Parathyroid adenoma (tissue), 2 donors: ENCODE measurements around the gene SULT6B1.
"Not testable (repeated sequence)": the region's sequence is repeated elsewhere in the genome, so short reads cannot be mapped to it uniquely, and the experiment has no call there.

ENCODE experiments used
- H2AFZ ChIP-seq: fragments of 300-600 bp; sonication (generic); one replicate; pipeline ENCODE4 v1.7.0; 2017; ENCODE audit warnings: antibody characterized with exemption, mild to moderate bottlenecking
- H3K27ac ChIP-seq: fragments of 300-600 bp; sonication (generic); one replicate; pipeline ENCODE4 v1.7.0; 2017
- H3K27me3 ChIP-seq: fragments of 300-600 bp; sonication (generic); one replicate; pipeline ENCODE4 v1.7.0; 2017; ENCODE audit warnings: low read length; ENCODE audit not compliant: control insufficient read depth, insufficient read depth
- H3K36me3 ChIP-seq: fragments of 300-600 bp; sonication (generic); one replicate; pipeline ENCODE4 v1.7.0; 2017; ENCODE audit warnings: low read length; ENCODE audit not compliant: control insufficient read depth, insufficient read depth
- H3K4me1 ChIP-seq: fragments of 300-600 bp; sonication (generic); one replicate; pipeline ENCODE4 v1.7.0; 2017; ENCODE audit warnings: control low read depth
- H3K4me2 ChIP-seq: fragments of 300-600 bp; sonication (generic); one replicate; pipeline ENCODE4 v1.7.0; 2017; ENCODE audit warnings: low read length
- H3K4me3 ChIP-seq: fragments of 300-600 bp; sonication (generic); one replicate; pipeline ENCODE4 v1.7.0; 2017; ENCODE audit warnings: low read depth, low read length
- H3K79me2 ChIP-seq: fragments of 300-600 bp; sonication (generic); one replicate; pipeline ENCODE4 v1.7.0; 2017; ENCODE audit warnings: control low read depth
- H3K9ac ChIP-seq: fragments of 300-600 bp; sonication (generic); one replicate; pipeline ENCODE4 v1.7.0; 2017; ENCODE audit warnings: mild to moderate bottlenecking
- H3K9me3 ChIP-seq: fragments of 300-600 bp; sonication (generic); one replicate; pipeline ENCODE4 v1.7.0; 2017; ENCODE audit warnings: low read length; ENCODE audit not compliant: control insufficient read depth
- CTCF ChIP-seq: fragments of 300-600 bp; sonication (generic); IDR thresholded peaks from one replicate; pipeline ENCODE4 v1.7.0; 2017; ENCODE audit warnings: antibody characterized with exemption, mild to moderate bottlenecking
- donor health status: primary hyperparathyroidism.

SULT6B1 gene

GRCh38 chr2:37205689-37206341 is 17.3 kb upstream of the SULT6B1 start:
- Histone ChIP-seq H3K9me3 (peaks cover 3% of the 10 kb centered on the region), H2AFZ (no peak overlapping the region), H3K79me2 (peaks cover 21% of the 10 kb centered on the region), H3K4me3 (no peak overlapping the region), H3K36me3 (no peaks in the 10 kb centered on the region), H3K27ac (no peak overlapping the region), H3K27me3 (no peaks in the 10 kb centered on the region), H3K9ac (no peak overlapping the region), H3K4me2 (no peak overlapping the region), H3K4me1 (no peaks in the 10 kb centered on the region)
- no peak for TF ChIP-seq CTCF

DNA sequence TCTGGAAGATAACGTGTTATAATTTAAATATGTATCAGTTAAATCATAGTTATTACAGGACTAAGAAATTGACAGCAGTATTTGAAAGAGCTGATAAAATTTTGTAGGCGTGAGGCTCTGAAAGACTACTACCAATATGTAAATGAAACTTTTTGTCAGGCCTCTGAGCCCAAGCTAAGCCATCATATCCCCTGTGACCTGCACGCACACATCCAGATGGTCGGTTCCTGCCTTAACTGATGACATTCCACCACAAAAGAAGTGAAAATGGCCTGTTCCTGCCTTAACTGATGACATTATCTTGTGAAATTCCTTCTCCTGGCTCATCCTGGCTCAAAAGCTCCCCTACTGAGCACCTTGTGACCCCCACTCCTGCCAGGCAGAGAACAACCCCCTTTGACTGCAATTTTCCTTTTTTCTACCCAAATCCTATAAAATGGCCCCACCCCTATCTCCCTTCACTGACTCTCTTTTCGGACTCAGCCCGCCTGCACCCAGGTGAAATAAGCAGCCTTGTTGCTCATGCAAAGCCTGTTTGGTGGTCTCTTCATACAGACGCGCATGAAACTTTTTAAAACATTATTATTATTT is 16.7 kb upstream of the SULT6B1 start:
- peaks cover 21% of the 10 kb centered on the region for H3K79me2 ChIP-seq
- H3K4me2 ChIP-seq, H3K9me3 ChIP-seq, H3K4me1 ChIP-seq, H3K36me3 ChIP-seq, H3K27ac ChIP-seq, H2AFZ ChIP-seq, H3K27me3 ChIP-seq, H3K4me3 ChIP-seq, H3K9ac ChIP-seq: not testable (repeated sequence)

DNA sequence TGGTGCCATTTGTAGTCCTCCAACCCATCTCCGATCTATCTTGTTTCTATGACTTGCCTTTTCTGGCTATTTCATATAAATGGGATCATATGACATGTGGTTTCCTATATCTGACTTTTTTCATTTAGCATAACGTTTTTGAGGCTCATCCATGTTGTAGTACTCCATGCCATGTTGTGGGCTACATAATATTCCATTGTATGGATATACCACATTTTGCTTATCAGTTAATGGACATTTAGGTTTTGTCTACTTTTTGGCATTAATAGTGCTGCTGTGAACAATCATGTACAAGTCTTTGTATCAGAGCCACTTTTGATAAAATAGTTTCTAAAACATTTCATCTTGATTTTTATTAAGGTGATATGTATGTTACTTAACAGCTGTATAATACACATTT is 15.2 kb upstream of the SULT6B1 start:
- H3K9ac ChIP-seq: no peak overlapping the region
- no peak overlapping the region for H3K27ac ChIP-seq
- H3K79me2 ChIP-seq: peaks cover 21% of the 10 kb centered on the region
- no peaks in the 10 kb centered on the region for H3K36me3 ChIP-seq
- no peak overlapping the region for H3K4me2 ChIP-seq
- H3K4me1 ChIP-seq: no peaks in the 10 kb centered on the region
- no peaks in the 10 kb centered on the region for H3K27me3 ChIP-seq
- TF ChIP-seq CTCF: no peak
- no peak overlapping the region for H3K4me3 ChIP-seq
- H2AFZ ChIP-seq: no peak overlapping the region
- H3K9me3 ChIP-seq: no peaks in the 10 kb centered on the region

DNA sequence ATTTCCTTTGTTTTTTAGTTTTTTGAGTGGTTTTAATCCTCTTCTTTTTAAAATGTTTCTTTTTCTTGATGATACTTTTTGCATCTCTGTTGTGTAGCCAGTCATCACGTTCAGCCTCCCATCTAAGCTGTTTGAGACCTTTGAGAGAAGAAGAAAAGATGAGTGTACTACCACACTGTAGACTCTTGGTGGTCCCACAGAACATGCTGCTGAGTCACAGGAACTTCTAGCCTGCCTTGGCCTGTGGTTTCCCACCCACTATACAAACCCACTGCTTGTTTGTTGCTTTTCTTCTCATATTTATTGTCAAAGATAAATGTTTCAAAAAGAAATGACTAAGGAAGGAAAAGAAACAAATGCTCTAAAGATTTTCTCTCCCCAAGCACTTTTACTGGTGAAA is 13.3 kb upstream of the SULT6B1 start:
- Histone ChIP-seq H3K79me2 (peaks cover 19% of the 10 kb centered on the region), H3K27ac (no peak overlapping the region), H3K27me3 (no peaks in the 10 kb centered on the region), H3K4me2 (no peak overlapping the region), H3K4me3 (no peak overlapping the region), H2AFZ (no peak overlapping the region), H3K4me1 (no peaks in the 10 kb centered on the region), H3K9ac (no peak overlapping the region), H3K36me3 (no peaks in the 10 kb centered on the region), H3K9me3 (no peaks in the 10 kb centered on the region)
- no peak for TF ChIP-seq CTCF

- Histone ChIP-seq H3K4me3 (no peak overlapping the region), H3K27me3 (no peaks in the 10 kb centered on the region), H3K4me1 (no peaks in the 10 kb centered on the region), H3K9me3 (no peaks in the 10 kb centered on the region), H3K9ac (no peak overlapping the region), H3K27ac (no peak overlapping the region), H3K79me2 (peaks cover 16% of the 10 kb centered on the region), H2AFZ (no peak overlapping the region), H3K36me3 (no peaks in the 10 kb centered on the region), H3K4me2 (no peak overlapping the region)
- no peak for TF ChIP-seq CTCF
Measured at GRCh38 chr2:37201208-37201607, 12.7 kb upstream of the SULT6B1 start.
